Nephron progenitor cell (in vitro differentiated cells): ENCODE results near the gene KRT23.
A peak's percentile ranks its signal among the peaks of the same experiment; 100 is the strongest.

Experiments
- DNase-seq: peaks from one replicate; pipeline ENCODE4 v3.0.0; 2021
- H3K27ac Mint-ChIP-seq: 2 replicates; pipeline ENCODE4 v1.8.0; 2021; ENCODE audit warnings: mild to moderate bottlenecking, moderate library complexity, mixed read lengths
- H3K27me3 Mint-ChIP-seq: 2 replicates; pipeline ENCODE4 v1.8.0; 2021; ENCODE audit warnings: mild to moderate bottlenecking, low read depth, mixed read lengths; ENCODE audit not compliant: poor library complexity
- H3K36me3 Mint-ChIP-seq: 2 replicates; pipeline ENCODE4 v1.8.0; 2021; ENCODE audit warnings: low read depth, mixed read lengths
- H3K4me1 Mint-ChIP-seq: 2 replicates; pipeline ENCODE4 v1.8.0; 2021; ENCODE audit warnings: mixed read lengths
- H3K4me3 Mint-ChIP-seq: 2 replicates; pipeline ENCODE4 v1.8.0; 2021; ENCODE audit warnings: mild to moderate bottlenecking, moderate library complexity, mixed read lengths
- H3K9me3 Mint-ChIP-seq: 2 replicates; pipeline ENCODE4 v1.8.0; 2021; ENCODE audit warnings: mild to moderate bottlenecking, moderate library complexity, mixed read lengths
- TF ChIP-seq, protein P1 (sequence below): fragments of 200-600 bp; sonication (generic); IDR thresholded peaks from 2 replicates; pipeline ENCODE4 v1.5.0; 2021; ENCODE audit warnings: antibody characterized with exemption

Gene KRT23

DNA sequence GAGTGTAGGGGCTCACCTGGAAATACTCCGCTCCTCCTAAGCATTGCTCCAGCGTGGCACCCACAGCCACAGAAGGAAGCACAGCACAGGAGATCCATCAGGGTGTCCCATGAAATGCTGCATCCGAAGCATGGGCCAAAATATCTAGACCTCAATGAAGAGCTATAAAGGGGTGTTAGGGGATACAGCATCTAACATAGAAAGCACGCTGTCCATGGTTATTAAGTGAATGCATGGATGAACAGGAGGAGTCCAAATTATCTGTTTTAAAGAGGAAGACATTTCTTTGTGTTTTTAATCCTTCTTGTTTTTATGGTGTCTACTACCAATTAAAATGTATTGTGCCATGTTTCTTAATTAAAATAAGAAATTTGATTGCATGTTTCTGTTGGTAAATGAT, 30.8 kb downstream of the KRT23 start:
- TF ChIP-seq, protein P1, sequence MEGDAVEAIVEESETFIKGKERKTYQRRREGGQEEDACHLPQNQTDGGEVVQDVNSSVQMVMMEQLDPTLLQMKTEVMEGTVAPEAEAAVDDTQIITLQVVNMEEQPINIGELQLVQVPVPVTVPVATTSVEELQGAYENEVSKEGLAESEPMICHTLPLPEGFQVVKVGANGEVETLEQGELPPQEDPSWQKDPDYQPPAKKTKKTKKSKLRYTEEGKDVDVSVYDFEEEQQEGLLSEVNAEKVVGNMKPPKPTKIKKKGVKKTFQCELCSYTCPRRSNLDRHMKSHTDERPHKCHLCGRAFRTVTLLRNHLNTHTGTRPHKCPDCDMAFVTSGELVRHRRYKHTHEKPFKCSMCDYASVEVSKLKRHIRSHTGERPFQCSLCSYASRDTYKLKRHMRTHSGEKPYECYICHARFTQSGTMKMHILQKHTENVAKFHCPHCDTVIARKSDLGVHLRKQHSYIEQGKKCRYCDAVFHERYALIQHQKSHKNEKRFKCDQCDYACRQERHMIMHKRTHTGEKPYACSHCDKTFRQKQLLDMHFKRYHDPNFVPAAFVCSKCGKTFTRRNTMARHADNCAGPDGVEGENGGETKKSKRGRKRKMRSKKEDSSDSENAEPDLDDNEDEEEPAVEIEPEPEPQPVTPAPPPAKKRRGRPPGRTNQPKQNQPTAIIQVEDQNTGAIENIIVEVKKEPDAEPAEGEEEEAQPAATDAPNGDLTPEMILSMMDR, result no peak
- no peak overlapping the region for H3K27ac Mint-ChIP-seq
- no peaks in the 10 kb centered on the region for H3K36me3 Mint-ChIP-seq
- no peak overlapping the region for H3K4me3 Mint-ChIP-seq
- no peak for DNase-seq
- H3K4me1 Mint-ChIP-seq, result peaks cover 21% of the 10 kb centered on the region
- H3K27me3 Mint-ChIP-seq, result peaks cover 11% of the 10 kb centered on the region
- H3K9me3 Mint-ChIP-seq, result no peaks in the 10 kb centered on the region

DNA sequence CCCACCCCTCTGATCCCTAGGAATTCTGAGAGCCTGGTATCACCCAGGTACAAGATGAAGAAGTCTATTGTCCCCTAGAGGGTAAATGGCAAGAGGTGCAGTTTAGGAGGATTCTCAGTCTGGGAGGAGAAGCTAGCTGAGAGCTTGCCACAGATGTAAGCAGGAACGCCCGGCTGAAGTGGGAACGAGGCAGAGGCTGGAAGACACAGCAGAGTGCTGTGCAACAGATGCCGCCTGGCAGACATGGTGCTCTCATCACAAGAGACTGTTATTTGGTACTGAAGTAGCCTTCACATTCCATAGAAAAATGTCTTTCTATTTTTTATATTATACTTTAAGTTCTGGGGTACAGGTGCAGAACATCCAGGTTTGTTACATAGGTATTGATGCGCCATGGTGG, 32.1 kb downstream of the KRT23 start:
- Mint-ChIP-seq H3K9me3 (no peaks in the 10 kb centered on the region), H3K36me3 (no peaks in the 10 kb centered on the region), H3K4me3 (no peak overlapping the region), H3K27me3 (peaks cover 14% of the 10 kb centered on the region), H3K27ac (no peak overlapping the region), H3K4me1 (peaks cover 12% of the 10 kb centered on the region)
- DNase-seq, result no peak
- TF ChIP-seq, protein P1, result no peak

DNA sequence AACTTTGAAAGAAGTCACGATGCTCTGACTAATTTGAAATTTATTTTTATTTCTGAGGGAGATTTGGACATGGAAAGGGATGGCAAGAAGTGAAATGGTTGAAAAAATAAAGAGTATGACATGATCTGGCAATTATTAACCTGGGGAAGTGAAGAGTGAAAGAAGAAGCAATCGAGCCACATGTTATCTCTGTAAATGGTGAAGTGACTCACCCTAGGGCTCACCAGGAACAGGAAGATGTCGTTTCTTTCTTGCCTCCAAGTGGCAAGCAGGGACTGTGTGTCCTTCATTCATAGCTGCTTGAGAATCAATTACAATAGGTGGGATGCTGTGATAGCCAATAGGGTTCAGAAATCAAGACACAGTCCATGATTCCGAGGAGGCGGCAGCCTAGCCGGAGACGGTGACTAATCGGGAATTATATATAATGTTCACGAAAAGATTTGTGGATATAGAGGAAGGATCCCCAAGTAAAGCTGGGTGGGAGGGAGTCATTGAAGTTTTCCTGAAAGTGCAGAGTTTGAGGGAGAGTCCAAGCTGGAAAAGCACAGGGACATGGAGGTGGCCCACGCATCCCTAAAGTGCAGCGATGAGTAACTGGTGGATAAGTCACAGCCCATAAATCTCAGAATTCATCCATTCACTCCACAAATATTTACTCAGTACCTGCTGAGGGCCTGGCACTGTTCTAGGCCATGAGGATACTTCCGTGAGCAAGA, 34.2 kb downstream of the KRT23 start:
- DNase-seq, result no peak
- H3K4me3 Mint-ChIP-seq, result no peak overlapping the region
- peaks cover 12% of the 10 kb centered on the region for H3K4me1 Mint-ChIP-seq
- peak overlapping the region; percentile 19 for H3K27ac Mint-ChIP-seq
- H3K9me3 Mint-ChIP-seq, result no peaks in the 10 kb centered on the region
- peaks cover 10% of the 10 kb centered on the region for H3K27me3 Mint-ChIP-seq
- H3K36me3 Mint-ChIP-seq, result no peaks in the 10 kb centered on the region
- TF ChIP-seq, protein P1, result no peak

DNA sequence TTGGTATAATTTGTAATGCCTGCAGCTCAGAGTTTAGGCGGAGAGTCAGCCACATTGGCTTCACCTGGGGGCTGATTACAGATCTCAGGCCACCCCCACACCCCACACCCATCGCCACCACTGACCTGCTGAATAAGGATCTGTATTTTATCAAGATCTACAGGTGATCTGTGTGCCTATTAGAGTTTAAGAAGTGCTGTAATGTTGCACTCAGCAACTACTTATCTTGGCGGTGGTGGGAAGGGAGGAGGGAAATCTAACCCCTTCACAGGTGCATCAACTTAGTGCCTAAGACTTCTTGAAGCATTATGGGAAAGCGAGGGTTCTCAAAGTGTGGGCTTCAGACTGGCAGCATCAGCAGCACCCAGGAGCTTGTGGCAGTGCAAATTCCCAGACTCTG, 34.9 kb downstream of the KRT23 start:
- H3K9me3 Mint-ChIP-seq, result no peaks in the 10 kb centered on the region
- no peak overlapping the region for H3K4me3 Mint-ChIP-seq
- DNase-seq, result no peak
- no peaks in the 10 kb centered on the region for H3K36me3 Mint-ChIP-seq
- peaks cover 12% of the 10 kb centered on the region for H3K4me1 Mint-ChIP-seq
- TF ChIP-seq, protein P1, result no peak
- H3K27ac Mint-ChIP-seq, result no peak overlapping the region
- peaks cover 10% of the 10 kb centered on the region for H3K27me3 Mint-ChIP-seq

DNA sequence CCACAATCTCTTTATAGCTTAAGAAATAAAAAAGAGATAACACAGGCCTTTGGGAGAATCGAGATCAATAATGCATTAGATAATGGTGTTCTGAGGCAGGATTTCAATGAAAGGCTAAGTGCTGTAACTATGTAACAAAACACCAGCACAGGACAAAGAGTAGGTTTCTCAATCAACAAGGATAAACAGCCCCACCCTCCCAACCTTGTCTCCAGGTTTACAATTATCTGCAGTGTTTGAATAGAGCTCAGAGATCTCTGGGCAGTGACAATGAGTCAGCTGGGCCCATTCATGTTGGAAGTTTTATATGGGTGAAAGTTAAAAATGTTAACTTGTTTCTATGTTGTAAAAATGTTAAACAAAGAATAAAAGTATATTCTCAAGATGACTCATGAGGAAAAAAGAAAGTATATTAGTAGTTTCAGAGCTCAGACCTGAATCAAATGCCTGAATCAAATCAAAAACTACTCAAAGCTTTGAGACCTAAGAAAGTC, 35.4 kb downstream of the KRT23 start:
- H3K9me3 Mint-ChIP-seq, result no peaks in the 10 kb centered on the region
- H3K36me3 Mint-ChIP-seq, result no peaks in the 10 kb centered on the region
- DNase-seq, result no peak
- peaks cover 12% of the 10 kb centered on the region for H3K4me1 Mint-ChIP-seq
- H3K27me3 Mint-ChIP-seq, result peaks cover 10% of the 10 kb centered on the region
- no peak overlapping the region for H3K4me3 Mint-ChIP-seq
- TF ChIP-seq, protein P1, result no peak
- no peak overlapping the region for H3K27ac Mint-ChIP-seq

DNA sequence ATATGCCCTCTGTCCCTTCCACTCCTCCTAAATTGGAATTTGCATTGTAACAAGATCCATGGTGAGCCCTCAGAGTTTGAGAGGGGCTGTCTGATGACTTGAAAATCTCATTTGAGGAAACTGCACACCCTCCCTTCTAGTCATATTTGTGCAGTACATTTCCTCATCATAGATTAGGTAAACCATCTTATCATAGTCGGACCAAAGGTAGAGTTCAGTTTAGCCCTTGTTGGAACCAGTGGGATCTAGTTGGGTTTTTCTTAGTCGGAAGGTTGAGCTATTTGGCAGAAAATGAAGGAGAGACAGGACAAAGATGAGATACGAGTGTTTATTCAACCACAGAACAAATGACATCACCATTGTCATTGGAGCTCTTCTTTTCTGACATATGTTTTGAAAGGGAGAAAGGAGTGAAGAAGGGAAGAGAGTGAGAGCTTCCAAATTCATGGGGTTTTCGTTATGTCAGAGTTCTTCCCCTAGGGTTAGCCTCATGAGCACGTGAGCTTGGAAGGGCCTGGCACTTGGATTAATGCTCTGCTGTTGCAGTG, 36.6 kb downstream of the KRT23 start:
- DNase-seq, result no peak
- peaks cover 10% of the 10 kb centered on the region for H3K27me3 Mint-ChIP-seq
- peaks cover 12% of the 10 kb centered on the region for H3K4me1 Mint-ChIP-seq
- H3K27ac Mint-ChIP-seq, result no peak overlapping the region
- no peak overlapping the region for H3K4me3 Mint-ChIP-seq
- no peaks in the 10 kb centered on the region for H3K36me3 Mint-ChIP-seq
- no peaks in the 10 kb centered on the region for H3K9me3 Mint-ChIP-seq
- TF ChIP-seq, protein P1, result no peak
